HG02588 (cell line): Measurements from ENCODE around the gene METAP1D.
A peak's percentile ranks its signal among the peaks of the same experiment; 100 is the strongest.
"Not testable (repeated sequence)": the region's sequence is repeated elsewhere in the genome, so short reads cannot be mapped to it uniquely, and the experiment has no call there.

Experiments used
- ATAC-seq: cut with Tn5 transposase; IDR thresholded peaks from one replicate; pipeline ENCODE4 v1.9.1; 2021; ENCODE audit warnings: mild to moderate bottlenecking, moderate library complexity; ENCODE audit not compliant: unreplicated experiment

Gene METAP1D

DNA sequence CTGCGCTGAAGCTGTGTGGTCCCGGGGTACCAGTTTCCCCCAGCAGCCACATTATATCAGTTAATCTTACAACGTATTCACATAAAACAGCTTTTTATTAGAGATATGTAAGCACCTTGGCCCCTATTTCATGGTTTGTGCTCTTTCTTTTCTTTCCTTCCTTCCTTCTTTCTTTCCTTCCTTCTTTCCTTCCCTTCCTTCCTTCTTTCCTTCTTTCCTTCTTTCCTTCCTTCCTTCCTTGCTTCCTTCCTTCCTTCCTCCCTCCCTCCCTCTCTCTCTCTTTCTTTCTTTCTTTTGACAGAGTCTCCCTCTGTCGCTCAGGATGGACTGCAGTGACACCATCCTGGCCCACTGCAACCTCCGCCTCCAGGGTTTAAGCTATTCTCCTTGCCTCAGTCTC, 3.7 kb upstream of the METAP1D start:
- no peak for ATAC-seq

DNA sequence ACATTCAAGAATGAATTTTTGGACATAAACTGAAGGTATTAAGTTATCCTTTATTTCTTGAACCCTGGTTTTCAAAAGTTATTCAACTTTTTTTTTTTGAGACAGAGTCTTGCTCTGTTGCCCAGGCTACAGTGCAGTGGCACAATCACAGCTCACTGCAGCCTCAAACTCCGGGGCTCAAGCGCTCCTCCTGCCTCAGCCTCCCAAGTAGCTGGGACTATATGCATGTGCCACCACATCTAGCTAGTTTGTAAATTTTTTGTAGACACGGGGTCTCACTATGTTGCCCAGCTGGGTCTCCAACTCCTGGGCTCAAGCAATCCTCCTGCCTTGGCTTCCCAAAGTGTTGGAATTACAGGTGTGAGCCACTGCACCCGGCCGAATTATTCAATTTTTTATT, 2.7 kb upstream of the METAP1D start:
- ATAC-seq: not testable (repeated sequence)

DNA sequence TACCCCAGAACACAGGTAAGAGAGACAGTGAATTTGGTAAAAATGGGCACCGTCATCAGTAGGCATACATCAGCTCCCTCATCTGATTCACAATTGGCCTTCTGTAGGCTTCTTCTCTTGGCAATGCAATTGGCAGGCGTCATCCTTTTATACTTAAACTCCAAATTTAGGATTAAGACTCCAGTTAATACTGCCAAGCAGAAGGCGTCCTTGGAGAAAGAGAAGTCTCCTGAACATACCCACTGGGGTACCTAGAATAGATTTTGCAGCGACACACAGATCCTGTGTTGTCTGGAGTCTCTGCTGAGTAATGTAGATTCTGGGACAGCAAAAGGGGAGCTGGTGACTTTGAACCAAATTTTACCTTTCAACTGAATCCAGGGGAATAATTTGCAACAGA, 592 bp upstream of the METAP1D start:
- ATAC-seq: no peak

DNA sequence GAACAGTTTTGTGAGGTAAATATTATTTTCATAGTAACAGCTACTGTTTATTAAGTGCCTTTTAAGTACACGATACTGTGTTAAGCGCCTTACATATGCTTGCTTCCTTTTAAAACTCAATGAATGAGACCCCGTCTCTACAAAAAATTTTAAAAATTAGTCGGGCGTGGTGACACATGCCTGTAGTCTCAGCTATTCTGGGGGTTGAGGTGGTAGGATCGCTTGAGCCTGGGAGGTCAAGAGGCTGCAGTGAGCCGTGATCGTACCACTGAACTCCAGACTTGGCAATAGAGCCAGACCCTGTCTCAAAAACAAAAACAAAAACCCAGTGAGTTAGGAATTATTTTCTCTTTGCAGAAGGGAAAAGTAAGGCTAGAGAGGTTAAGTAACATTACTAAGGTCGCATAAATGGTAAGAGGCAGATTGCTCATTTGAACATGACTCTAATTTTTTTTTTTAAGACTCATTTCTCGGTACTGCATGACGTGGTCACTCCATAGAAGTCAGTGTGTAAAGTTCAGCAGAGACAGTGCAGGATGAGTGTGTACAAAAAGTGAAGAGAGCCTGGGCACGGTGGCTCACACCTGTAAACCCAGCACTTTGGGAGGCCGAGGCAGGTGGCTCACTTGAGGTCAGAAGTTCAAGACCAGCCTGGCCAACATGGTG, 1.1 kb downstream of the METAP1D start:
- no peak for ATAC-seq

DNA sequence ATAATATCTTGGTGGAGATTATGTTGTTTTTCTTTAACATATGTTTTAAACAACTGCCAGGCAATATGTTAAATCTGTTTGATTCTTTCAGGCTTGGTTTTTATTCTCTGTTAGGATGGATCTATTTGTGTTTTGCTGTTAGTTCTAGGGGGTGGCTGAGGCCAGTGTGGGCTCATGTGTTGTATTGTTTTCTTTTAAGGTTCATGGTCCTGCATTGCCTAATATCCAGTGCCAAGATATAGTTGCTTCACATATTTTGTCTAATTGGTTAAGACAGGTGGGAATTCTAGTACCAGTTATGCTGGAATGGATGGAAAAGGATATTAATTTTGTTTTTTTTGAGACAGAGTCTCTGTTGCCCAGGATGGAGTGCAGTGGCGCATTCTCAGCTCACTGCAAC, 7.6 kb downstream of the METAP1D start:
- no peak for ATAC-seq

DNA sequence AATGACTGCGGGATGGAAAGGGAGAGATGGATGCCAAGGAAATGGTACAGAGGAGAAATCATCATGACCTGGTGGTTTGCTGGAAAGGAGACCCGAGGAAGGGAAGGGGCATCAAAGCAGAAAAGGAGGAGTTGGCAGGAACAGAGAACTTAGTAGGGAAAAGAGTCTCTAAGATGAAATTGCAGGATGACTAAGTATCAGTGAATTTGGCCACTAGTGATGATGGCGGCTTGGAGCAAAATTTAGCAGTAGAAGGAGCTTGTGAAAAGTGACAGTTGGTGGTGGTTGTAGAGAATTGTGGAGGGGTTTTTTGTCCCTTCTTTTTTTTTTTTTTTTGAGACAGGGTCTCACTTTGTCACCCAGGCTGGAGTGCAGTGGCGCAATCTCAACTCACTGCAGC, 10.1 kb downstream of the METAP1D start:
- no peak for ATAC-seq

DNA sequence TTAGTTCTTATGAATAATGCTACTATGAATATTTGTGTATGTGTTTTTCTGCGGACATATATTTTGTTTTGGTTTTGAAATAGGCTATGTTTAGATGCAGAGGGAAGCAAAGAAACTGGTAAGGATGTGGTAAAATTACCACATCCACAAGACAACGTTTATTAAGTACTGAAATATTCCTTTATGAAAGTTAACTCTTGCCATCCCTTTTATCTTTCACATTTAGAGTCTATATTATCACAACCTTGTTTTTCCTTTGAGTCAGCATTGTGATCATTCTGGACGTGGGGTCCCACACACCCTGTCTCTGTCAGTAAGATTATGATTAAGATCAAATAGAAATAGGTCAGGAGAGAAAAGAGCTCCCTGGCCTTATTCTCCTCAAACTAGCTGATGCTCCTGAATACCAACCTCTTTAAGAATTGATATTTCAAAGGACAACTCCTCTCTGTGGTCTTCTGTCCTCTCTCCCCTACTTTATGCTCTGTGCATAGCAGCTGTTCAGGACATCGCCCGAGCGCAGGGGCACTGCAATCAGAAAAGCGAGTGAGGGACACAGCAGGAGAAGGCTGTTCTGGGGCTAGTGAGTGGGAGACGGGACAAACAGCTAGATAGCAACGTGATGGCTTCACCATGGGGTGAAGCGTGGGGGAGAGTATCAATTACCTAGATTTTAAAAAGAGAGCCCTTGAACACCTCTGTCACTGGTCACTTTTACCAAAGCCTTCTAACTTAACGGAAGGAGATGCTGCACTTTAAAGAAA, 12.2 kb downstream of the METAP1D start:
- ATAC-seq: no peak

DNA sequence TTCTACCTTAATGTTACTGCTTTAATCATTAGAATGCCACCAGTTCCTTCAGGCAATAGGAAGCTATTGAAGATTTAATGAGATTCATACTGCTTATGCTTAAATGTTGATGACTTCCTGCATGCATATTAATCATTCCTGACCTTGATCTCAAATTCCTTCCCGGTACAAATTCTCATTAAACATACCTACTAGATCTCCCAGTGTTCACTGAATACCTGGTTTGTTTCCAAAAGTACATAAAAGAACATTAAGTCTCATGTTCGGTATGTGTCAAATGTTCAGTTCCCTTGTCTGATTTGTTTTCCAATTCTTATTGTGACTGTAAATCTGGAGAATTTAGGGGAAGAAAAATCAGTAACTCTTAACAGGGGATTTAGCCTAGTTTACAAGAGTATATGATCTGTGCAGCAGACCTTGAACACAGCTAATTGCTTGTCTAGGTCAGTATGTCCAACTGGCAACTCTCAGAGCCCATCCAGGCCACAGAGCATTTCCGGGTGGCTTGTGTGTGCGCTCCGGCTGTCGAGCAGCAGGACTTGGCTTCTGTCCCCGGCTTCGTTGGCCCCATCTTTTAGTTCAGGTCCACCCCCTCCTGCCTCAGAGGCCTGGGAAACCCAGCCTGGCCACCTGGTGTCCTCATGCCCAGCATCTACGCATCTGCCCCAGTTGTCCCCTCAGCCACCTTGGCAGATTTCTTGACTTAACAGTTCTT, 13.1 kb downstream of the METAP1D start:
- no peak for ATAC-seq

DNA sequence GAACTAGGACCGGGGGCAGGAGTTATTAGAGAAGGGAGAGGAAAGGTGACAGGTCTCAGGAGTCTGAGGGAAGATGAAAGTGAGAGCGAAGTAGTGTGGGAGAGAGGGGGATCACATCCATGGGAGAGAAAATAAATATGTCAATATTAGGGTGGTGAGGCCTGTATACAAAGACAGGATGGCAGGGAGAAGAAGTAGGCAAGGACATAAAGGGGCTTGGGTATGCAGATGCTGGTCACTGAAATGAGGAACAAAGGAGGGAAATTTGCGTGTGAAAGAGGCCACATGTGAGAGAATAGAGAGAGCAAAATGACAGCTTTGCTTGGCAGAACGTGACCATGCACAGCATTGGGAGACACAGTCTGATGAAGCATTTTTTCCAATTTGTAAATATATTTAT, 13.6 kb downstream of the METAP1D start:
- peak; percentile 66 for ATAC-seq

DNA sequence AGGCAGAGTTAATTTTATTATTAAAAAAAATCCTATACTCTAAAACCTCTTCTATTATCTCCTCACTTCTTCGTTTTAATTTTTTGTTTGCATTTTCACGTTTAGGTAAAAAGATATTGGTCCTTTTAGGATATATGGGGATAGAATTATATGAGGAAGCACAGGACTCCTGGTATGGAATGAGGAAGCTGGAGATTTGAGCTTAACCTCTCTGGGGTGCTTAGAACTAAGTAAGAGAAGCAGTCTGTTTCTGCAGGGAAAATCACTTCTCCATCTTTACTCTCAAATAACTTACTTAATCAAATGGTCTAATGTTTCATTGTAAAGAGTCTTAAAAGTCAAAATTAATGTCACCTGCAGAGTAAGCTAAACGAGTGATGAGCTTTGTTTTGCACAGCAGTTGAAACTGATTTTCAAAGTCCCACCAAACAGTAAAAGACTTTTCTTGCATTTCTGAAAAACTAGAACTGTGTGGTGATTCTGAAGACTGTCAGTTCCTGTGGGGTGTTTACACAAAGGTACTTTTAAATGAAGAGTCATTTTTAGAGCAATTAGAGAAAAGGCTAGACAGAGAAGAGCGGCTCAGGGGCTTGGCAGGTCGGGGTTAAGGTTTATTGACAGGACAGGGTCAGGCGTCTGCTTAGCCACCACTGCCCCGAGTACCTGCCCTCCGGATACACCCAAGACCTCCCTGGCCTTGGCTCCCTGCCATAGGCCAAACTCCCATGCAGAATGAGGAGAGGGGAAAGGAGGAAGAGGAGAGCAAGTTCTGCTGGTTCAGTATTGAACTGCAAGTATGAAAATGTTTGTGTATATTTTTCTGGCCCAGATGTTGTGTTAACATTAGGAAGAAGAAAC, 21.6 kb downstream of the METAP1D start:
- no peak for ATAC-seq

DNA sequence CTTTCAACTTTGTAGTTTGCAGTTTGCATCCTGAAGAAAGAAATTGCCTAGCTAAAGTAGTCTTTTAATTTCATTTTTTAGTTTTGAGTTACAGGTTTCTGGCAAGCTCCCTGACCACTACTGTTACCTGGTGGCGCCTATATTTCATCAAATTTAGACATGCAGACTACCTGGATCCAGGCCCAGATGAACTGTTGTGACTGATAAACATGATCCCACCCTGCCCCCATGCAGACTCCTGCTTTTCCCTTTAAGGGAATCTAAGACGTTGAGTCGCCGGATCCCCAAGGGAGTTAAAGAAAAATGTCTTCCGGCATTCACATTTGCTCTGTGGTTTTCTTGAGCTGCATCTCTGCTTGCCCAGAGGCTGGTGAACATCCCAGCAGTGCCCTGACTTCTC, 22.2 kb downstream of the METAP1D start:
- ATAC-seq: no peak

DNA sequence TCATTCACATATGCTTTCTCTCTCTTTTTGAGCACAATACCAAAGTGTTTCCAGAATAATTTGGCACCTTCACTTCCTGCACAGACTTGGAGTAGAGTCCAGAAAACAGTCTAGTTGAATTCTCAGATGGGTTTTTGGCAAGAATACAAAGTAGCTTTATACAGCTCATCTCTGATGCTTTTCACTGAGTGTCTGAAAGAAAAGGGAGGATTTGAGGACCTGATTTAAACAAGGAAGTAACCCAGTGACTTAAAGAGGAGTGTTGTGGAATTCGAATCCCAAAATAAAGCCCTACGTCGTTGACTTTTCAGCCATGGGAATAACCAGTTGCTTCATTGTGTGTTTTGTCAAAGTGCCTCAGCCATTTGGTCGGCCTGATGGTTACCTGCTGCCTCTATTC, 31.8 kb downstream of the METAP1D start:
- ATAC-seq: no peak

DNA sequence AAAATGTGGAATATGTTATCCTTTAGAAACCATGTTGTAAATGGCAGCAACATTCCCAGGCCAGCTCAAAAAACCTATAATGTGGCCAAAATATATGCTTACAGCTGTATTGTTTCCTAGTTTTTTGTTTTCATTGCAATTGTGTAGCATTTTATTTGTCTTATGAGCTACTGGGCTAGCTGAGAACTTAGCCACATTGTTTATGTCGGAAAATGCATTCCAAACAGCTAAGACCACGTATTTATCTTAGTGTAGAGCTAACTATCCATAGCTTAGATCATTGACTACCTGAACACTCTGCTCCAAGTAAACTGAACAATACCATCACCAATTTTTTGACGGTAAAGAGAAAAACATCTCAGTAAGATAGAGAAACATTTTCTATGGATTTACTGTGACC, 38.4 kb downstream of the METAP1D start:
- ATAC-seq: no peak

DNA sequence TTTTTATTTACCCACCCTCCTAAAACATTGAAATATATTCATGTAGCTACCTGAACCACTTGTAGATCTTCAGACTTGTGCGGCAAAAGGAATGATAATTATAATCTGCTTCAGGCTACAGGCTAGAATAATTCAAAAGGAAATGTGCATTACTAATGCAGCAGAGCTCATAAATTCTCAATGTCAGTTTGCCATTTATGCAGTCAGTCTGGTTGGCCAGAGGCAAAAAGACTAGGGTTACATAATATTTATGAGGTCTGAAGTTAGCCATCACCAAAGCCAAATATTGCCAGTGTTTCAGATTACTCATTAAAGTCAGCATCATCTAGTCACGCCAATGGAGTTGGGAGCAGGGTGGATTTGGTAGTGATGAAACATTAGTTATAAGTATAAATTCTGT, 38.9 kb downstream of the METAP1D start:
- ATAC-seq: no peak

DNA sequence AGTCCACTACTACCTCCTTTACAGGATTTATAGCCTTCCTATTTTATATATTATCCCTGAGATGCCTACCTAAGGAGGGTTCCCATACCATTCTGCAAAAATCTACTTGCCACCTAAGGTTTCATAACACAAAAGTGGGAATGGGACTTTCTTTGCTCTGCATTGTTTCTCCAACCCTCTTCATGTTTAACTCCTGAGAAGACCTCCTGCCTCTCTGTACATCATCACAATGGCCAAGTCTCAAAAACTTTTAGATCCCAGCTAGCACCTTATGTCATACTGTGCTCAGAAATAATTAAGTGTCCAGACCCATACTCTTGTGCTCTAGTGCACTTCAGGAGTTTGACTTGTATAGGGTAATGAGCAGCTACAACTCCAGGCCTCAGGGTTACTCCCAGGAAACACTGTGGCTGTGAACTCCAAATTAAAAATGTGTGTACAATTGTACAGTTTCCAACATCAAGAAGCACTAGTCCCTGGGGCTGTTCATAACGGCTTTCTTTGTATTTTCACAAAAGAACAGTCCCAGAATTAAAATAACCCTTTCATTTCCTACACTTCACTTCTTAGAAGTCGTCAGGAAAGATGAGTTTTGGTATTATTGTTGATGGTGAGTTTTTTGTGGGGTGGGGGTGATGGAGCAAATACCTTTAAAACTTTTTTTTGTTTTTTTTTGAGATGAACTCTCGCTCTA, 39.4 kb downstream of the METAP1D start:
- ATAC-seq: no peak

DNA sequence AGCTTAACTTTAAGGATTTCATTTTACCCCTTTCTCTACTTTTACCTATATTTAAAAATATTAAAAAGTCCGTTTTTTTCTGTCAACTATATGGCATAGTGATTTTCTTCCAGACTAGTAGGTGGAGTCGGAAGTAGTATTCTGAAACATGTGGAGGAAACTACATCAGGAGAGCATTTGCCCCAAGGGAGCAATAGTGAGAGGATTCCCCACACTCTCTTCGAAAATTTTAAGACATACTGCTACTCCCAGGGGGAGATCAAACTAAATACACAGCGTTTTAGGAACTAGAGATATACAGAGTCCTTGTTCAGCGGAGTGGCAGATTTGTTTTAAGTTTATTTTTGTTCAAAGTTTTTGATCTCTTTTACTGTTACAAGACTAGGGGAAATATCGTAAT, 40.6 kb downstream of the METAP1D start:
- no peak for ATAC-seq

DNA sequence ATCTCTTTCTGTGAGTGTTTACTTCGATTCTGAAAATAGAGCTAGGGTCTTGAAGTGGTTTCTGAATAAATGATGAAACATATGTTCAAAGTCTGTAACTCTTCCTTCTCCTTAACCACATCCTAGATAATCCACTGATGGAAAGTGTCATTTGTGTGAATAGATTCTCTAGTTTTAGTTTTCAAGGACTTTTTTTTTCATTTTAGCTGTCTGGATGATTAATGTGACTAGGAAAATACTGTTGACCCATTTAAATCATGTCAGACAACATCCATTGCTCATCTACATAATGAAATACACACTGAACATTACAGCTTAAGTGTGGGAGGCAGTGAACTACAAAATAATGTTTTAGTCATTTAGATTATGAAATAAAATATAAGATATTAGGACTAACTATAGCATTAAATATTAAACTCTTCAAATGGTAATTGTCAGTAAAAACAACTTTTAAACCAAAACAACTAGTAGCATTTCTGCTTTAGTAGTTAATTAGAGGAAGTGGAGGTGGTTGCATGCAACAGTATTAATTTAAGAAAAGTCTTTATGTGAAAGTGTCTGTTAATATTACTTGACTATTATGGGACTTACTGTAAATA, 46.4 kb downstream of the METAP1D start:
- no peak for ATAC-seq

DNA sequence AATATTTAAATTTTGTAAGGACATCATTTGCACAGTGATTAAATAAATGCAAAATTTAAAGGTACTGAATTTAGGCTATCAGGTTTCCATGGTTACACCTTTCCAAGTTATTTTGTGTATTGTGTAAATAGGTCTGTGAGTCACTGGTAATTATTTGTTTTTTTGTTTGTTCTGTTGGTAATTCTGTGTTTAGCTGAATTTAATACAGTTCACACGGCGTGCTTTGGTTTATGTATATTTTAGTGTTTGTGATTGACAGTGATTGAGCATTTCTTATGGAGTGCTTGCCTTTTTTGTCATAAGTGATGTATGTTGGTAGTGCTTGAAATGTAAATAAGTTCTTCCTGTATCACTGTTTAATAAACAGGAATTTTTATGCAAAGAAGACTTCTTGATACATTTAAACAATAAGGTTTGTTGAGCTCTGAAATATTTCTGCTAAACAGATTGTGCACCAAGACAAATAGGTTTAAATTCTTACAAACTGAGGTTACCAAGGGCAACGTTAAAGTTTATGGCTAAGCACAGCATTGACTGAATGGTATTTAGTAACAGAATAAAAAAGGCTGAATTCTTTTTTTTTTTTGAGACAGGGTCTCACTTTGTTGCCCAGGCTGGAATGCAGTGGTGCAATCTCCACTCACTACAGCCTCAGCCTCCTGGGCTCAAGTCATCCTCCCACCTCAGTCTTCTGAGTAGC, 47.3 kb downstream of the METAP1D start:
- ATAC-seq: no peak
